HepG2 (cell line): ENCODE results near the gene NCOA3. TPM values are rescaled to one million over a fixed set of nuclear protein-coding genes. Genes with fewer than 3 reads are reported as not detected.

ENCODE experiments used
- AHR ChIP-seq: IDR thresholded peaks from 2 replicates; pipeline ENCODE4 v1.6.1; 2018; ENCODE audit warnings: missing genetic modification reagents, missing compliant biosample characterization
- BHLHE40 ChIP-seq: IDR thresholded peaks from 2 replicates; pipeline ENCODE4 v1.6.1; 2011; ENCODE audit warnings: low read length, improper control_type of control experiment
- ERF ChIP-seq: IDR thresholded peaks from 2 replicates; pipeline ENCODE4 v1.6.1; 2018; ENCODE audit warnings: missing biosample characterization, missing genetic modification reagents
- GATA4 ChIP-seq: sonication (generic); IDR thresholded peaks from 2 replicates; pipeline ENCODE4 v1.6.1; 2016; ENCODE audit warnings: antibody characterized with exemption, low read depth, borderline replicate concordance
- HOXA7 ChIP-seq: sonication (generic); formaldehyde crosslinking; IDR thresholded peaks from 2 replicates; pipeline ENCODE4 v1.8.1; 2022; ENCODE audit warnings: mild to moderate bottlenecking, missing genetic modification reagents, moderate library complexity
- KLF11 ChIP-seq: IDR thresholded peaks from 2 replicates; pipeline ENCODE4 v1.6.1; 2016; ENCODE audit warnings: missing compliant biosample characterization
- MIER2 ChIP-seq: IDR thresholded peaks from 2 replicates; pipeline ENCODE4 v1.6.1; 2016; ENCODE audit warnings: missing biosample characterization, missing genetic modification reagents
- MTERF4 ChIP-seq: sonication (generic); formaldehyde crosslinking; IDR thresholded peaks from 2 replicates; pipeline ENCODE4 v1.8.0; 2023; ENCODE audit warnings: mild to moderate bottlenecking, missing genetic modification reagents
- MYC ChIP-seq: sonication (generic); formaldehyde crosslinking; IDR thresholded peaks from 2 replicates; pipeline ENCODE4 v1.9.0; 2021; ENCODE audit warnings: missing genetic modification reagents, borderline replicate concordance
- ONECUT2 ChIP-seq: sonication (generic); formaldehyde crosslinking; IDR thresholded peaks from 2 replicates; pipeline ENCODE4 v1.4.0; 2020; ENCODE audit warnings: missing genetic modification reagents
- SMC3 ChIP-seq: IDR thresholded peaks from 2 replicates; pipeline ENCODE4 v1.6.1; 2011; ENCODE audit warnings: low read length, improper control_type of control experiment
- SPEN ChIP-seq: sonication (generic); formaldehyde crosslinking; IDR thresholded peaks from 2 replicates; pipeline ENCODE4 v1.5.1; 2020; ENCODE audit warnings: low read depth, mild to moderate bottlenecking, missing genetic modification reagents
- TARDBP ChIP-seq: sonication (generic); formaldehyde crosslinking; IDR thresholded peaks from 2 replicates; pipeline ENCODE4 v1.8.0; 2022; ENCODE audit warnings: mild to moderate bottlenecking, missing genetic modification reagents
- ZNF160 ChIP-seq: sonication (generic); formaldehyde crosslinking; IDR thresholded peaks from 2 replicates; pipeline ENCODE4 v1.8.0; 2022; ENCODE audit warnings: mild to moderate bottlenecking, inconsistent platforms, missing genetic modification reagents
- ZNF205 ChIP-seq: IDR thresholded peaks from 2 replicates; pipeline ENCODE4 v1.6.1; 2018; ENCODE audit warnings: missing biosample characterization, missing genetic modification reagents
- ZNF232 ChIP-seq: sonication (generic); formaldehyde crosslinking; IDR thresholded peaks from 2 replicates; pipeline ENCODE4 v1.4.0; 2020; ENCODE audit warnings: missing genetic modification reagents, borderline replicate concordance
- ZNF383 ChIP-seq: sonication (generic); formaldehyde crosslinking; IDR thresholded peaks from 2 replicates; pipeline ENCODE4 v1.4.0; 2020; ENCODE audit warnings: missing genetic modification reagents, mild to moderate bottlenecking, borderline replicate concordance
- ZNF557 ChIP-seq: sonication (generic); formaldehyde crosslinking; IDR thresholded peaks from 2 replicates; pipeline ENCODE4 v1.4.0; 2020; ENCODE audit warnings: missing genetic modification reagents
- ZNF598 ChIP-seq: sonication (generic); formaldehyde crosslinking; IDR thresholded peaks from 2 replicates; pipeline ENCODE4 v1.5.1; 2020; ENCODE audit warnings: mild to moderate bottlenecking, missing genetic modification reagents, borderline replicate concordance
- ZNF678 ChIP-seq: sonication (generic); formaldehyde crosslinking; IDR thresholded peaks from 2 replicates; pipeline ENCODE4 v1.4.0; 2020; ENCODE audit warnings: mild to moderate bottlenecking, missing genetic modification reagents
- ZNF709 ChIP-seq: sonication (generic); formaldehyde crosslinking; IDR thresholded peaks from 2 replicates; pipeline ENCODE4 v1.5.0; 2020; ENCODE audit warnings: mild to moderate bottlenecking, missing genetic modification reagents
- ZNF883 ChIP-seq: sonication (generic); formaldehyde crosslinking; IDR thresholded peaks from 2 replicates; pipeline ENCODE4 v1.5.1; 2020; ENCODE audit warnings: mild to moderate bottlenecking, missing genetic modification reagents; ENCODE audit errors: not compliant biosample characterization
- ZSCAN30 ChIP-seq: sonication (generic); formaldehyde crosslinking; IDR thresholded peaks from 2 replicates; pipeline ENCODE4 v1.5.0; 2020; ENCODE audit warnings: mild to moderate bottlenecking, missing genetic modification reagents
- polyA plus RNA-seq, 8 experiments: library from polyadenylated mRNA; depleted of rRNA in 3 of 8; stranded (reverse) in 7 of 8; unstranded in 1 of 8; fragments of >200 nt; fragmentation: Illumina TruSeq in 4 of 8; extraction: Trizol in 4 of 8; gene quantifications; 2 replicates each; pipeline versions ENCODE4 v1.2.1 to v1.2.3, GENCODE V29; 2011 to 2016; ENCODE audit warnings: low read depth in 4 of 8, missing spikeins in 1 of 8, mixed read lengths in 1 of 8; ENCODE audit not compliant: insufficient read depth in 1 of 8
- total RNA-seq, 5 experiments: library from RNA; depleted of rRNA; stranded (reverse); fragments of >200 nt; fragmentation: Illumina TruSeq; extraction: Trizol; gene quantifications; 2 replicates each; pipeline ENCODE4 v1.2.3, GENCODE V29; 2016; ENCODE audit warnings: low read depth in 1 of 5
- TF ChIP-seq, protein P1 (sequence below): sonication (generic); formaldehyde crosslinking; conservative IDR thresholded peaks from 2 replicates; pipeline ENCODE4 v1.5.0; 2020; ENCODE audit warnings: missing genetic modification reagents
- TF ChIP-seq, protein P2 (sequence below): sonication (generic); formaldehyde crosslinking; IDR thresholded peaks from 2 replicates; pipeline ENCODE4 v1.9.0; 2021; ENCODE audit warnings: missing genetic modification reagents, borderline replicate concordance

Gene NCOA3
- total and polyA plus RNA-seq, 2 of the 13 experiments (the other 11 are each of a cell fraction or from before 2014, with no cell fraction given), result 35.0 to 56.8 TPM

DNA sequence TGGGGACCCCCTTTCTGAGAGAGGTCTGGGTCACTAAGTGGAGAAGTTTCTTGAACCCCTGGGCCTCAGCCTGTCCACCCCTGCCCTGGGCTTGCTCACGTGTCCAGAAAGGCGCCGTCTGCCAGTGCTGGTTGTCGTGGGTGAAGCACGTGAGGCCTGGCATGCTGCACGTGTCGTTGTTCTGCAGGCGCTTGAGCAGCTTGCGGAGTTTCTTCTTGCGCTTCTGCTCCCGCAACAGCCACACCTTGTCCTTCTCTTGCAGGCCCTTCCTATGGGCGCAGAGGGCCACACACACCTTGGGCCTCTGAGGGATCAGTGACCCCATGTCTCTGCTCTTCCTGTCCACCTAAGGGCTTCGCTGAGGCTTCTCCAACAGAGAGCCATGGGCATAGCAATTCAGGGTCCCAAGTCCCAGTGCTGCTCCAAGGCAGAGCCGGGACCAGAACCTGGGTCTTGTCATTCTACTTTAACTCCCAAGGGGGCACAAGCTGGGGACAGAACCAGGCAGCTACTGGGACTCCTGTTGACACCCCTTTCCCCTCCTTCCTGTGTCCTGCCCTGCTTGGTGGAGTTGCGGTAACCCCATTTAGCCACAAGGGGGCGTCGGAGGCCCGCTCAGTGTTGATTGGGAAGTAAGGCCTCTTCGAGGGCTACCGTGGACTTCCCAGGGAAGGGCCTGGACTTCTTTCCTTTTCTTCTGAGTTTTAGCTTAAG is 161.8 kb downstream of the NCOA3 start (continued):
- no peak for TF ChIP-seq ZNF232 (CRISPR knock-in tag)
- peak; percentile 91; the same call in 1 of the 2 replicates for TF ChIP-seq AHR (CRISPR knock-in tag)
- TF ChIP-seq, protein P1, sequence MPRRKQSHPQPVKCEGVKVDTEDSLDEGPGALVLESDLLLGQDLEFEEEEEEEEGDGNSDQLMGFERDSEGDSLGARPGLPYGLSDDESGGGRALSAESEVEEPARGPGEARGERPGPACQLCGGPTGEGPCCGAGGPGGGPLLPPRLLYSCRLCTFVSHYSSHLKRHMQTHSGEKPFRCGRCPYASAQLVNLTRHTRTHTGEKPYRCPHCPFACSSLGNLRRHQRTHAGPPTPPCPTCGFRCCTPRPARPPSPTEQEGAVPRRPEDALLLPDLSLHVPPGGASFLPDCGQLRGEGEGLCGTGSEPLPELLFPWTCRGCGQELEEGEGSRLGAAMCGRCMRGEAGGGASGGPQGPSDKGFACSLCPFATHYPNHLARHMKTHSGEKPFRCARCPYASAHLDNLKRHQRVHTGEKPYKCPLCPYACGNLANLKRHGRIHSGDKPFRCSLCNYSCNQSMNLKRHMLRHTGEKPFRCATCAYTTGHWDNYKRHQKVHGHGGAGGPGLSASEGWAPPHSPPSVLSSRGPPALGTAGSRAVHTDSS, result no peak
- no peak for TF ChIP-seq ZNF160 (CRISPR knock-in tag)
- TF ChIP-seq SMC3, result peak; percentile 89
- TF ChIP-seq BHLHE40, result 0 out of 2 replicates have a peak, but pooled peaks have one; percentile 14
- TF ChIP-seq HOXA7 (CRISPR knock-in tag), result no peak
- TF ChIP-seq ZNF557, result no peak
- TF ChIP-seq ZNF205 (CRISPR knock-in tag), result peak; percentile 52; the same call in 1 of the 2 replicates
- no peak for TF ChIP-seq ZNF709 (CRISPR knock-in tag)
- TF ChIP-seq, protein P2, sequence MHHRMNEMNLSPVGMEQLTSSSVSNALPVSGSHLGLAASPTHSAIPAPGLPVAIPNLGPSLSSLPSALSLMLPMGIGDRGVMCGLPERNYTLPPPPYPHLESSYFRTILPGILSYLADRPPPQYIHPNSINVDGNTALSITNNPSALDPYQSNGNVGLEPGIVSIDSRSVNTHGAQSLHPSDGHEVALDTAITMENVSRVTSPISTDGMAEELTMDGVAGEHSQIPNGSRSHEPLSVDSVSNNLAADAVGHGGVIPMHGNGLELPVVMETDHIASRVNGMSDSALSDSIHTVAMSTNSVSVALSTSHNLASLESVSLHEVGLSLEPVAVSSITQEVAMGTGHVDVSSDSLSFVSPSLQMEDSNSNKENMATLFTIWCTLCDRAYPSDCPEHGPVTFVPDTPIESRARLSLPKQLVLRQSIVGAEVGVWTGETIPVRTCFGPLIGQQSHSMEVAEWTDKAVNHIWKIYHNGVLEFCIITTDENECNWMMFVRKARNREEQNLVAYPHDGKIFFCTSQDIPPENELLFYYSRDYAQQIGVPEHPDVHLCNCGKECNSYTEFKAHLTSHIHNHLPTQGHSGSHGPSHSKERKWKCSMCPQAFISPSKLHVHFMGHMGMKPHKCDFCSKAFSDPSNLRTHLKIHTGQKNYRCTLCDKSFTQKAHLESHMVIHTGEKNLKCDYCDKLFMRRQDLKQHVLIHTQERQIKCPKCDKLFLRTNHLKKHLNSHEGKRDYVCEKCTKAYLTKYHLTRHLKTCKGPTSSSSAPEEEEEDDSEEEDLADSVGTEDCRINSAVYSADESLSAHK (CRISPR knock-in tag), result 0 out of 2 replicates have a peak, but pooled peaks have one; percentile 43
- no peak for TF ChIP-seq ZSCAN30 (CRISPR knock-in tag)
- TF ChIP-seq ZNF383 (CRISPR knock-in tag), result no peak
- peak; percentile 67; the same call in 1 of the 2 replicates for TF ChIP-seq ERF (CRISPR knock-in tag)
- TF ChIP-seq TARDBP, result no peak
- no peak for TF ChIP-seq ONECUT2 (CRISPR knock-in tag)
- TF ChIP-seq MTERF4 (CRISPR knock-in tag), result no peak
- TF ChIP-seq MIER2, result 0 out of 2 replicates have a peak, but pooled peaks have one; percentile 18
- peak; percentile 79; the same call in 1 of the 2 replicates for TF ChIP-seq ZNF598
- TF ChIP-seq KLF11, result peak; percentile 67; the same call in 1 of the 2 replicates
- TF ChIP-seq ZNF678 (CRISPR knock-in tag), result no peak
- TF ChIP-seq SPEN (CRISPR knock-in tag), result no peak
- 0 out of 2 replicates have a peak, but pooled peaks have one; percentile 10 for TF ChIP-seq MYC (CRISPR knock-in tag)
- peak; percentile 82 for TF ChIP-seq ZNF883 (CRISPR knock-in tag)
- no peak for TF ChIP-seq GATA4
